ENCODE data around the gene RPL11. TPM values are rescaled to one million over a fixed set of nuclear protein-coding genes. Genes with fewer than 3 reads are reported as not detected.

The RPL11 gene
- total RNA-seq, 1 donor from 2014 or later, result 895 TPM

DNA sequence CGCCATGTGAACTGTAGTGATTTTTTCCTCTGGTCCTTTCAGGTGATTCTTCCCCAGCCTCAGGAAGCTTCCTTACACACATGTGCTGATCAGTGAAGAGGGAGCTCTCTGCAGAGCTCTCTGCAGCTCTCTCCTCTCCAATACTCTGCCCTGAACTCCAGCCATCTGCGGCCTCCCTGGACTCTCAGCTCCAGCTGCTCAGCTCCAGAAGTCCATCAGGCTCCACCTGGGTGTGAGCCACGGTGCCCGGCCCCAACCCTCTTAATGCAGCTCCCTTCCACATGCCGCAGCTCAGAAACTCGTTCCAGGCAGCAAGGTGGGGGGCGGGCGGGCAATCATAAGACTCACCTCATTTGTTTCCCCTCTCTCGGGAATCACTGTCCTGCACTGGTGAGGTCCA is 30.9 kb upstream of the RPL11 start:
- intact Hi-C loops (cut with DNase I), result no loop called here
- DNase-seq (no peak), ATAC-seq (no peak)
- TF ChIP-seq, protein P1, sequence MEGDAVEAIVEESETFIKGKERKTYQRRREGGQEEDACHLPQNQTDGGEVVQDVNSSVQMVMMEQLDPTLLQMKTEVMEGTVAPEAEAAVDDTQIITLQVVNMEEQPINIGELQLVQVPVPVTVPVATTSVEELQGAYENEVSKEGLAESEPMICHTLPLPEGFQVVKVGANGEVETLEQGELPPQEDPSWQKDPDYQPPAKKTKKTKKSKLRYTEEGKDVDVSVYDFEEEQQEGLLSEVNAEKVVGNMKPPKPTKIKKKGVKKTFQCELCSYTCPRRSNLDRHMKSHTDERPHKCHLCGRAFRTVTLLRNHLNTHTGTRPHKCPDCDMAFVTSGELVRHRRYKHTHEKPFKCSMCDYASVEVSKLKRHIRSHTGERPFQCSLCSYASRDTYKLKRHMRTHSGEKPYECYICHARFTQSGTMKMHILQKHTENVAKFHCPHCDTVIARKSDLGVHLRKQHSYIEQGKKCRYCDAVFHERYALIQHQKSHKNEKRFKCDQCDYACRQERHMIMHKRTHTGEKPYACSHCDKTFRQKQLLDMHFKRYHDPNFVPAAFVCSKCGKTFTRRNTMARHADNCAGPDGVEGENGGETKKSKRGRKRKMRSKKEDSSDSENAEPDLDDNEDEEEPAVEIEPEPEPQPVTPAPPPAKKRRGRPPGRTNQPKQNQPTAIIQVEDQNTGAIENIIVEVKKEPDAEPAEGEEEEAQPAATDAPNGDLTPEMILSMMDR (IDR thresholded peaks at IDR 0.05), result no peak
- no peaks in the 10 kb centered on the region for H3K4me1 ChIP-seq
- H3K27me3 ChIP-seq, result no peaks in the 10 kb centered on the region
- H3K9me3 ChIP-seq, result no peaks in the 10 kb centered on the region
- no peaks in the 10 kb centered on the region for H3K36me3 ChIP-seq
- H3K4me3 ChIP-seq, result no peak overlapping the region
- no peak overlapping the region for H3K27ac ChIP-seq

DNA sequence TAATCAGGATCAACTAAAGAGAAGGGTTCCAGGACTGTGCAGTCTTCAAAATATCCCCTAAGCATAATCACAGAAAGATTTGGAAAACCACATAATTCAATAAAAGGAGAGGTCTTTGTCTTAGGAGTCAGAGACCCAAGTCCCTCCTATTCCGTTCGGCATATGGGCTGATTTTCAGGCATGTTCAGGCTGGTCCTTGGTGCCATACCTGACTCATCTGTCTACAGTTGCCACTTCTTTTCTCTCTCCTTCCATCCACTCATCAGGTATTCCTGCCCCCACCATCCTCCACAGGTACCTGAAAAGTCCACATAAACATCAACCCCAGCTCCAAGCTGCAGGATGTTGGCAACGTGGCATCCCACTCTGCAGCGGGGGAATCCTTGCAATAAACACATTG is 29.7 kb upstream of the RPL11 start:
- Histone ChIP-seq H3K9me3 (no peaks in the 10 kb centered on the region), H3K4me3 (no peak overlapping the region), H3K27ac (no peak overlapping the region), H3K36me3 (no peaks in the 10 kb centered on the region), H3K4me1 (no peaks in the 10 kb centered on the region), H3K27me3 (no peaks in the 10 kb centered on the region)
- TF ChIP-seq, protein P1 (IDR thresholded peaks at IDR 0.05), result no peak
- intact Hi-C loops (cut with DNase I), result no loop called here
- DNase-seq (no peak), ATAC-seq (no peak)

DNA sequence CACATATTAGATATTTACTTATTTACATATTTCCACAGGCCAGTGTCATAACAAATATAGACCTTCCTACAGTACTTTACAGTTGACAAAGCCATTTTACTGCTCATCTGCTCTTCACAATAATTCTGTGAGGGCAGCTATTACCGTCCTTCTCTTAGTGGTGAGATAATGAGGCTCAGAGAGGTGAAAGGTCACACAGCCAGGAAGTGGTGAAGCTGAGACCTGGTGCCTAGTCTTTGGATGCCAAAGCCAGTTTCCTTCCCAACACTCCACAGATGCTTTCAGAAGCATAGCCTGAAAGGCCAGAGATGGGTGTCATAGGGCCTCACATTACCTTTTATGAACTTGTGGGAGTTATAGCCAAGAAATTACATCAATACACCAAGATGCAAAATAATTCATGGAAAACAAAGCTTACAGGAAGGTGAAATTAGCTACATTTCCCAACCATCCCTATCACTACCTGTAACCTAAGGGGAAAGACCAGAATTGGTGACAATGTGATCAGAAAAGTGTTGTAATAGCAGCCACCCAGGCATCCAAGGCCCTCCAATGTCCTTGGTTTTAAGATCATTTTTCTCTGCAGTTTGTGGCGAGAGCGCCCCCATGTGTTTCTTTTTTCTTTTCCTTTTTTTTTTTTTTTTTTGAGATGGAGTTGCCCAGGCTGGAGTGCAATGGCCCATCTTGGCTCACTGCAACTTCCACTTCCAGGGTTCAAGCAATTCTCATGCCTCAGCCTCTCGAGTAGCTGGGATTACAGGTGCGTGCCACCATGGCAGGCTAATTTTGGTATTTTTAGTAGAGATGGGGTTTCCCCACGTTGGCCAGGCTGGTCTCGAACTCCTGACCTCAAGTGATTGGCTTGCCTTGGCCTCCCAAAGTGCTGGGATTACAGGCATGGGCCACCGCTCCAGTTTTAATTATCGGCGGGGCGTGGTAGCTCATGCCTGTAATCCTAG is 26.5 kb upstream of the RPL11 start:
- no peak for DNase-seq
- no peaks in the 10 kb centered on the region for H3K36me3 ChIP-seq
- intact Hi-C loops (cut with DNase I), result no loop called here
- H3K27me3 ChIP-seq, result no peaks in the 10 kb centered on the region
- no peaks in the 10 kb centered on the region for H3K9me3 ChIP-seq
- H3K27ac ChIP-seq, result no peak overlapping the region
- ATAC-seq, result no peak
- no peaks in the 10 kb centered on the region for H3K4me1 ChIP-seq
- TF ChIP-seq, protein P1 (IDR thresholded peaks at IDR 0.05), result peak; percentile 24
- no peak overlapping the region for H3K4me3 ChIP-seq

DNA sequence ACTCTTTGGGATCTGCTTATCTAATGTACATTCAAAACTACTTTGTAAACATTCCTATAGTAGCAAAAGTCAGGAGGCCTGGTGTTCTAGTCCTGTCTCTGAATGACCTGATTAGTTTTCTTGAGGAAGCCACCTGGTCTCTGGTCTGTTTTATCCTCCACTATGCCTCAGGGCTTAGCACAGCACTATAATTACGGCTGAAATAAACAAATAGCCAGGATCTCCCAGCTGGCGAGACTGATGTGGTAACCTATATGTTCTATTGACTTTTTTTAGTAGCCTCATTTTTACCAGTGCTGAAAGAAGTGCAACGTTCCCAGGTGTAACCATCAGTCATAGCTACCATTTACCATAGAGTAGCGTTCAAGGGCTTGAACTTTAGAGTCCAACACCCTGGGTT is 24.2 kb upstream of the RPL11 start:
- Histone ChIP-seq H3K4me1 (no peaks in the 10 kb centered on the region), H3K27ac (no peak overlapping the region), H3K36me3 (no peaks in the 10 kb centered on the region), H3K9me3 (no peaks in the 10 kb centered on the region), H3K27me3 (no peaks in the 10 kb centered on the region), H3K4me3 (no peak overlapping the region)
- TF ChIP-seq, protein P1 (IDR thresholded peaks at IDR 0.05), result no peak
- intact Hi-C loops (cut with DNase I), result no loop called here
- ATAC-seq (no peak), DNase-seq (no peak)

DNA sequence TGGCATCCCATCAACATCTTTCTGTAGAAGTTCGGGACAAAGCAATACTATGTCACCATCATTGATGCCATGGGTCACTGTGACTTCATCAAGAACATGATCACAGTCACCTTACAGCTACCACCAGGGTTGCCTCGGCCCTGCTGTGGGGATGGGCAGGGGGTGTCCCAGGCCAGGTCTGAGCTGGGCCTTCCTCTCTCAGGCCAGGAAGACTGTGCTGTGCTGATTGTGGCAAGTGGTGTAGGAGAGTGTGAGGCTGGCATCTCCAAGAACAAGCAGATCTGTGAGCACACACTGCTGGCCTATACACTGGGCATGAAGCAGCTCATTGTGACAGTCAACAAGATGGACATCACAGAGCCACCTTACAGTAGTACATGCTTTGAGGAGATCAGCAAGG is 20.9 kb upstream of the RPL11 start:
- no peak overlapping the region for H3K4me3 ChIP-seq
- H3K4me1 ChIP-seq, result no peaks in the 10 kb centered on the region
- no peaks in the 10 kb centered on the region for H3K9me3 ChIP-seq
- ATAC-seq (no peak), DNase-seq (no peak)
- TF ChIP-seq, protein P1 (IDR thresholded peaks at IDR 0.05), result no peak
- intact Hi-C loops (cut with DNase I), result no loop called here
- no peaks in the 10 kb centered on the region for H3K36me3 ChIP-seq
- no peak overlapping the region for H3K27ac ChIP-seq
- no peaks in the 10 kb centered on the region for H3K27me3 ChIP-seq
